HG03575 (cell line): Measurements from ENCODE around the gene USP32.
"Not testable (repeated sequence)": the region's sequence is repeated elsewhere in the genome, so short reads cannot be mapped to it uniquely, and the experiment has no call there.

Experiments
- ATAC-seq: cut with Tn5 transposase; IDR thresholded peaks from one replicate; pipeline ENCODE4 v1.9.1; 2021; ENCODE audit not compliant: unreplicated experiment, insufficient number of reproducible peaks, low FRiP score; ENCODE audit errors: extremely low read depth

Gene USP32

DNA sequence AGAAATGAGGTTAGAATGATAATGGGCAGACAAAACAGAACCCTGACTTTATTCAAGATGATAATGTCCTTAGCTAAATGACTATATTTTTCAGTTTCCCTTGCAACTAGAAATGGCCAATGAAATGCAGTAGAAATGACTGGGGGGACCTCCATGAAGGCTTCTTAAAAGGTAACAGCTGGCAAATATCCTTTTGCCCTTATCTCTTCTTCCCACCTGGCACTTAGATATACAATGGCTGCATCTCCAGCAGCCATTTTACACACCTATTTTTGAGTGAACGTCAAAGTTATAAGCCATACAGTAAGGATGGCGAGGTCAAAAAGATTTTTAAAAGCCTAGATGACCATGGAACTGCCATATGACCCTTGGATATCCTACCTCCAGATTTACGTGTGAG lies 39.9 kb downstream of the USP32 start:
- no peak for ATAC-seq

- no peak for ATAC-seq
Observed at GRCh38 chr17:60351012-60351695, 40.8 kb downstream of the USP32 start.

DNA sequence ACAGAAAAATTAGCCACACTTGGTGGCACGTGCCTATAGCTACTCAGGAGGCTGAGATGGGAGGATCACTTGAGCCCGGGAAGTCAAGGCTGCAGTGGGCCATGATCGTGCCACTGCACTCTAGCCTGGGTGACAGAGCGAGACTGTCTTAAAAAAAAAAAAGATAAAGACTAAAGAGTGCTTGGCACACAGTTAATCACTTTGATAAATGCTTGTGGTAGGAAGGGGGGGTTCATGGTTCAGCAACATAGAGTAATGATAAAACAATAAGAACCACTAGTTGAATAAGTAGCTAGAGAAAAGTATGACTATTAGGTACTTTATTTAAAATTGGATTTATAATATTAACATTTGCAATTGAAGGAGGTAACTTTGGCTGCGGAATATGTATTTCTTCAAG lies 43.3 kb downstream of the USP32 start:
- ATAC-seq, result no peak

DNA sequence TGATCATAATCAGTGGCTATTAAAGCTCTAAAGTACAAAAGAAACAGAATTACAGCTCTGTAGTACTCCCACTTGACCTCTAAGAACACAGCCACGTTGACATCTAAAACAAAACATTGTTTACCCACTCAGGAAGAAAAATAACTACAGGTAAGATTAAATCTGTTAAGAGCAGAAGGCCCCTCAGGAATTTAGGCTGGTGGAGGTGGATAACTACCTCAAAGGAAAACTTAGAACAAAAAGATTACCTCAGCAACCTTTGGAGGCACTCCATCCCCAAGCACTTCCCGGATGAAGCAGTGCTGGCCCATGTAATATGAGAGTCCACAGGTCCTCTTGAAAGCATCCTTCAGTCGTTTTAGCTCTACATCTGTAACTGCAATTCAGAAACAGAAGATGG lies 46.7 kb downstream of the USP32 start:
- ATAC-seq, result no peak

GRCh38 chr17:60342492-60342891 lies 49.4 kb downstream of the USP32 start:
- not testable (repeated sequence) for ATAC-seq

GRCh38 chr17:60335289-60335688 lies 56.6 kb downstream of the USP32 start:
- ATAC-seq, result no peak

DNA sequence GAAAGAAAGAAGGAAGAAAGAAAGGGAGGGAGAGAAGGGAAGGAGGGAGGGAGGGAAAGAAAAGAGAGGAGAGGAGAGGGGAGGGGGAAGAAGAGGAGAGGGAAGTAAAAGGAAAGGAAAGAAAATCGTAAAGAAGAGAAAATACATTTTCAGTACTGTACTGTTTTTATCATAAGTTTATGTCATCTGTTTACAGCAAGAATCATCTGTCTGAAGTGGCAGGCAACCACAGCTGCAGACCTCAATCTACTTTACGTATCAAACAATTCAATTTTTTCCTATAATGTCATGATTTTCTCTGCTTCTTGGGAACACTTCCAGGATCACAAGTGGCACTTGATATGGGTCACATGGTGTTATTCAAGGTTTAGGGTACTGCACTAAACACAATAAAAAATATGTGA lies 58.3 kb downstream of the USP32 start:
- no peak for ATAC-seq

GRCh38 chr17:60333072-60333471 lies 58.9 kb downstream of the USP32 start:
- not testable (repeated sequence) for ATAC-seq

- ATAC-seq, result no peak
Observed at GRCh38 chr17:60332574-60332973, 59.4 kb downstream of the USP32 start.

DNA sequence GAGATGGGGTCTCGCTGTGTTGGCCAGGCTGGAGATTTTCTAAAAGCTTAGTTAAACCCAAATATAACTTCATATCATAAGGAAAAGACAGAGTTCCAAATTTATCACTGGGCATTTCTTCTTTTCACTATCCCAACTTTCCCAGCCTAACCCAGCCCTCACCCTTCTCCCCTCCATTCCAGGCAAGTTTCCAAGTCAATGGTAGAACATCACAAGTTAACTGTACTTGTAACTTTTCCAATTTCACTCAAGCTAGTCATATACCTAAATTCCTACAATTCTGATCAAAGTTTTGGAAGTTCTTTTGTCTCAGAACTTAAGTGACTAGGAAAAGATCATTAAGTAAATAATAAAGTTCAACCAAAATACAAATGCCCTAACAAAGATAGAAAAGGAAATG lies 61.2 kb downstream of the USP32 start:
- ATAC-seq, result no peak

DNA sequence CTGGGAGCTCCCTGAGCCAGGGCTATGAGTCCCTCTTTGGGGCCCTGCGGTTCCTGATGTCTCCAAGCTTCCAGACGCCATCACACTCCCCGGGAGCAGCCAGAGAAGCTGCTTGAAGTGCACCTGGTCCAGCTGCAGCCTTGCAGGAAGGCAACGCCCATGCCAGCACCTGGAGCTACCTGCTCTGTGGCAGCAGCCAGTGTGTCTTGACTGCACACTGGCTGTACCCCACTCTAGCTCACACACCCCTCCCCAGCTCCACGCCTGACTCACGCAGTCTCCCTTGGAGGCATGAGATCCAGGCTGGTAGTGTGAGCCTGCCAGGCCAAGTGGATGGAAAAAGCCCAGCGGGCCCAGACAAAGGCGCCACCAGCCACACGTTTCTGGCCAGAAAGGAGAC lies 63.3 kb downstream of the USP32 start:
- ATAC-seq, result no peak

- ATAC-seq, result no peak
Observed at GRCh38 chr17:60327901-60328273, 64.0 kb downstream of the USP32 start.

GRCh38 chr17:60327134-60327900 lies 64.6 kb downstream of the USP32 start:
- no peak for ATAC-seq

DNA sequence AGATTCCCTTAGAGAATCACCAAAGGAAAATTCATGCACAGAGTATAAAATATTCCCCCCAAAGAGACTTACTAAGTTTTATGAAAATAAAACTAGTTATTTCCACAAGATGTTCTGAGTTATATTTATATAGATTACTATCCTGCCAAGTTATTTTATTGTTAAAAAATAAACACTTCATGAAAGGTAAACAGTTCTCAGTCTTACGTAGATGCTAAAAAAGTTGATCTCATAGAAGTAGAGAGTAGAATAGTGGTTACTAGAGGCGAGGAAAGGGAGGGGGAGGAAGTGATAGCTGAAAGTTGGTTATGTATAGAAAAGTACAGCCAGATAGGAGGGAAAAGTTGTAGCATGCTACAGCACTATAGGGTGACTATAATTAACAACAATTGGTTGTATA lies 65.2 kb downstream of the USP32 start:
- no peak for ATAC-seq

GRCh38 chr17:60325730-60326524 lies 66.0 kb downstream of the USP32 start:
- no peak for ATAC-seq

DNA sequence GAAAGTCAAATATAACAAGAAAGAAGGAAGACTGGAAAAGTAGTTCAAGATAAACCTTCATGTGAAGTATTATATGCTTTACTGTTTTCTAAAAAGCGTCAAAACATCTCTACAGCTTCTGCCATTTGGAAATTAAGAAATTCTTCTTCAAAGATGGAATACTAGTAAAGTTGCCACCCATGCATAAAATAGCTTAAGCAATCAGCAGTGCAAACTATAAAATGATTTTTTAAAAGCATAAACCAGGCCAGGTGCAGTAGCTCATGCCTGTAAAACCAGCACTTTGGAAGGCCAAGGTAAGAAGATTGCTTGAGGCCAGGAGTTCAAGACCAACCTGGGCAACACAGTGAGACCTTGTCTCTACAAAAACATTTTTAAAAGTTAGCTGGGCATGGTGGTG lies 68.2 kb downstream of the USP32 start:
- ATAC-seq, result no peak

DNA sequence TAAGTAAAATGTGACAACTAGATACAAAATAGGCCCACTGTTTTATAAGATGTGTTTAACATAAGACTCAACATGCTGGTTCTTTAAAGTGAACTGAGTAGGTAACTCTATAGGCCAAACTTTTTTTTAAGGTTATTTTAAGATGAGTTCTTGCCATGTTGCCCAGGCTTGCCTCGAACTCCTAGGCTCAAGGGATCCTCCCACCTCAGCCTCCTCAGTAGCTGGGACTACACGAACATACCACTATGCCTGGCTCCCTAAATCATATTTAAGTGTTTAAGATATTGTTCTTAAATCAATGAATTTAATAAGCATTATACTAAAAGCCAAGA lies 69.9 kb downstream of the USP32 start:
- ATAC-seq, result no peak

DNA sequence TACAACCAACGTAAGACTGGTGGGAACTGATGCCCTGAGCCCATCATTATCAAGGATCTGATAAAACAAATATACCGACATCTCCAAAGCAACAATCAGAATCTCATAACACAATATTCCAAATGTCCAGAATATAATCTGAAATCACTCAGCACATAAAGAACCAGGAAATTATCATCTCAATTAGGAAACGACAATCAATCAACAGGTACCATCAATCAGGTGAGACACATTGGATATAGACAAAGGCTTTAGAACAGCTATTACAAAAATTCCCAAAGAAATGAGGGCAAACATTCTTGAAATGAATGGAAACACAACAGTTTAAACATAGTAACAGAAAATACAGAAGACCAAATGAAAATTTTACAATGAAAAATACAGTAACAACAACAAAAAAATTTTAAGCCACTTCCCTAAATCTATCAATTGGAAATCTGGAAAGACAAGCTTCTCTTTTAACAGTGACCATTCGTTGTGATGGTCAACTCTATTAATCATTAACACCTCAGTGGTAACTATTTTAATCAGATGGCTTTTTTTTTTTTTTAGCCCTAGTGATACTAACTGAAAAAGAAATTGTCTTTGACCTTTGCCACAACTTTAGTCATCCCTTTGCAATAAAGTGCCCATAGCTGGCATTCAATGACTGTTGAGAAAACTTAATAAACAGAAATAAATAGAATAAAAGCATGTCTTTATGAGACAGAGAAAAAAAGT lies 70.4 kb downstream of the USP32 start:
- ATAC-seq, result no peak

DNA sequence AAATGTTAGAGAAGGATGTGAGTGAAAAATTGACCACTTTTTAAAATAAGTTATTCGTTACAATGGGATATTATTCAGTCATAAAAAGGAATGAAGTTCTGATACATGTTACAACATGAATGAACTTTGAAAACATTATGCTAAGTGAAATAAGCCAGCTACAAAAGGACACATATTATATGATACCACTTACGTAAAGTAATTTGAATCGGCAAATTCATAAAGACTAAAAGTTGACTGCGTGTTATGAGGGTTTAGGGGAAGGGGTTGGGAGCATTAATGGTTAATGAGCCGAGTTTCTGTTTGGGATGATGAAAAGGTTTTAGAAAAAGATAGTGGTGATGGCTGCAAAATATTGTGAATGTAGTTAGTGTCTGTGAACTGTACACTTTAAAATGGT lies 73.1 kb downstream of the USP32 start:
- no peak for ATAC-seq
